SK-N-SH (cell line): ENCODE measurements around the gene AHNAK. TPM values are rescaled to one million over a fixed set of nuclear protein-coding genes. Genes with fewer than 3 reads are reported as not detected.
A peak's percentile ranks its signal among the peaks of the same experiment; 100 is the strongest.
"Not testable (repeated sequence)": the region's sequence is repeated elsewhere in the genome, so short reads cannot be mapped to it uniquely, and the experiment has no call there.

Experiments
- CTCF ChIA-PET: fragments of 300-600, 350-600 bp; formaldehyde crosslinking; extraction: SDS; loops from one replicate; lab custom pipeline; 2021; lab: Yijun Ruan, JAX
- POLR2A ChIA-PET: fragments of 350-600 bp; sonication (Branson Sonifier 250); formaldehyde crosslinking; extraction: SDS; loops from one replicate; lab custom pipeline; 2020; ENCODE audit warnings: antibody characterized with exemption, inconsistent platforms; lab: Yijun Ruan, JAX
- DNase-seq: peaks from one replicate; pipeline ENCODE4 v3.0.0; 2012
- H2AFZ ChIP-seq: fragments of 200-600 bp; sonication (generic); 2 replicates; pipeline ENCODE4 v1.8.1; 2016; ENCODE audit warnings: antibody characterized with exemption, mild to moderate bottlenecking, low read depth
- H3F3A ChIP-seq: fragments of 200-600 bp; sonication (generic); replicated peaks from 2 replicates; pipeline ENCODE3; 2016; ENCODE audit warnings: antibody characterized with exemption, mild to moderate bottlenecking; ENCODE audit not compliant: insufficient read depth
- H3K27ac ChIP-seq, 2 experiments: fragments of 200-500 bp in 1 of 2; fragments of 200-600 bp in 1 of 2; sonication (Bioruptor generic) in 1 of 2; sonication (generic), shearing (Covaris generic) in 1 of 2; 2 replicates each; pipeline versions ENCODE4 v1.5.1 to v1.6.1; 2014 to 2016; ENCODE audit warnings: low read depth in 2 of 2, inconsistent platforms in 1 of 2, low read length in 1 of 2, mild to moderate bottlenecking in 1 of 2, mixed read lengths in 1 of 2
- H3K27me3 ChIP-seq: fragments of 200-600 bp; sonication (generic), shearing (Covaris generic); 2 replicates; pipeline ENCODE4 v1.6.1; 2016; ENCODE audit warnings: mixed run types; ENCODE audit not compliant: insufficient read depth
- H3K36me3 ChIP-seq, 2 experiments: fragments of 200-500 bp in 1 of 2; fragments of 200-600 bp in 1 of 2; sonication (Bioruptor generic) in 1 of 2; sonication (generic) in 1 of 2; replicated peaks in 1 of 2; 2 replicates each; pipeline versions ENCODE3 to v1.5.1; 2014 to 2016; ENCODE audit warnings: low read length in 1 of 2, mild to moderate bottlenecking in 1 of 2; ENCODE audit not compliant: insufficient read depth in 2 of 2, control insufficient read depth in 1 of 2
- H3K4me1 ChIP-seq, 2 experiments: fragments of 200-500 bp in 1 of 2; fragments of 200-600 bp in 1 of 2; sonication (Bioruptor generic) in 1 of 2; sonication (generic), shearing (Covaris generic) in 1 of 2; 2 replicates each; pipeline versions ENCODE4 v1.5.1 to v1.6.1; 2014 to 2016; ENCODE audit warnings: low read depth in 1 of 2, low read length in 1 of 2, mixed run types in 1 of 2; ENCODE audit not compliant: insufficient read depth in 2 of 2, control insufficient read depth in 1 of 2
- H3K4me2 ChIP-seq: fragments of 200-600 bp; sonication (generic), shearing (Covaris generic); 2 replicates; pipeline ENCODE4 v1.6.1; 2017; ENCODE audit warnings: mixed run types
- H3K4me3 ChIP-seq, 2 experiments: fragments of 200-500 bp in 1 of 2; fragments of 200-600 bp in 1 of 2; sonication (Bioruptor generic) in 1 of 2; sonication (generic), shearing (Covaris generic) in 1 of 2; 2 replicates each; pipeline versions ENCODE4 v1.5.1 to v1.8.1; 2014 to 2016; ENCODE audit warnings: low read depth in 2 of 2, inconsistent platforms in 1 of 2, low read length in 1 of 2, mild to moderate bottlenecking in 1 of 2, mixed read lengths in 1 of 2, moderate library complexity in 1 of 2
- H3K79me2 ChIP-seq: fragments of 200-600 bp; sonication (generic); 2 replicates; pipeline ENCODE4 v1.8.1; 2017; ENCODE audit warnings: mild to moderate bottlenecking; ENCODE audit not compliant: insufficient read depth
- H3K9ac ChIP-seq: fragments of 200-600 bp; sonication (generic); 2 replicates; pipeline ENCODE4 v1.6.1; 2017; ENCODE audit warnings: mixed run types
- H3K9me2 ChIP-seq: fragments of 200-600 bp; sonication (generic); 2 replicates; pipeline ENCODE4 v1.6.1; 2017; ENCODE audit warnings: mixed run types
- H3K9me3 ChIP-seq: fragments of 200-600 bp; sonication (generic); 2 replicates; pipeline ENCODE4 v1.6.1; 2017; ENCODE audit warnings: mixed run types, mild to moderate bottlenecking, moderate library complexity
- H4K20me1 ChIP-seq: fragments of 200-600 bp; sonication (generic); 2 replicates; pipeline ENCODE4 v1.6.1; 2017; ENCODE audit warnings: mild to moderate bottlenecking, mixed run types; ENCODE audit not compliant: insufficient read depth
- NFIC ChIP-seq: IDR thresholded peaks from 2 replicates; pipeline ENCODE4 v1.4.0; 2012; ENCODE audit warnings: borderline replicate concordance
- REST ChIP-seq: IDR thresholded peaks from 2 replicates; pipeline ENCODE4 v1.6.1; 2012; ENCODE audit warnings: mild to moderate bottlenecking, low read depth, low read length, moderate library complexity
- ZBTB33 ChIP-seq: IDR thresholded peaks from 2 replicates; pipeline ENCODE4 v1.4.0; 2012; ENCODE audit warnings: low read depth, borderline replicate concordance
- WGBS: methylation state at CpG from one replicate; pipeline ENCODE4 v1.1.6; 2017; ENCODE audit warnings: low lambda C conversion rate; 5-methylcytosine and 5-hydroxymethylcytosine counted together
- polyA plus RNA-seq, 3 experiments: library from polyadenylated mRNA; depleted of rRNA; stranded (reverse); fragments of >200 nt; gene quantifications; 2 replicates each; pipeline ENCODE4 v1.2.3, GENCODE V29; 2012

AHNAK gene
- polyA plus RNA-seq, 1 of the 3 experiments (the other 2 are of a cell fraction), result 57.8 TPM

- Histone ChIP-seq H3K9ac (no peak overlapping the region), H3K27me3 (no peaks in the 10 kb centered on the region), H3K9me2 (no peaks in the 10 kb centered on the region), H3K27ac (no peak overlapping the region), H3K9me3 (no peaks in the 10 kb centered on the region), H3K4me2 (no peak overlapping the region), H4K20me1 (no peaks in the 10 kb centered on the region), H3K79me2 (no peaks in the 10 kb centered on the region), H3K4me1 (peaks cover 3 to 10% of the 10 kb centered on the region in 2 experiments; a peak in 2 of 4 replicates), H3K4me3 (no peak overlapping the region), H3F3A (peaks cover 10% of the 10 kb centered on the region), H3K36me3 (no peaks in the 10 kb centered on the region), H2AFZ (no peak overlapping the region)
- DNase-seq, result no peak
- ChIA-PET POLR2A (interaction anchor here (0.6 kb wide), 1 partner anchor 332 kb away, joined by 4 read pairs; the partner anchor contains the start of gene STX5), CTCF (interaction anchor here (0.7 to 4.8 kb wide), 5 partner anchors 13 to 105 kb away, joined by 3 to 32 read pairs (median 6); no protein-coding TSS in a partner anchor)
- 92% methylated on average over 12 of the region's 12 CpGs for WGBS
- no peak for TF ChIP-seq REST
- no peak for TF ChIP-seq ZBTB33
Observed at GRCh38 chr11:62499944-62500649, 46.5 kb downstream of the AHNAK start.

GRCh38 chr11:62499311-62499943, 47.2 kb downstream of the AHNAK start:
- WGBS, result 90% methylated on average over 16 of the region's 17 CpGs
- H3K4me2 ChIP-seq, H3K27me3 ChIP-seq, H3K9me2 ChIP-seq, H3K27ac ChIP-seq, H3K79me2 ChIP-seq, DNase-seq, H3K9me3 ChIP-seq, H2AFZ ChIP-seq, H3K9ac ChIP-seq, H3K4me3 ChIP-seq, POLR2A ChIA-PET, H3F3A ChIP-seq, H4K20me1 ChIP-seq, H3K36me3 ChIP-seq: not testable (repeated sequence)
- CTCF ChIA-PET, result interaction anchor here (0.7 to 4.8 kb wide), 6 partner anchors 12 to 104 kb away, joined by 3 to 32 read pairs (median 7); no protein-coding TSS in a partner anchor
- peaks cover 3 to 10% of the 10 kb centered on the region in 2 experiments; a peak in 2 of 4 replicates for H3K4me1 ChIP-seq
- peak; percentile 54; the same call in 1 of the 2 replicates for TF ChIP-seq NFIC
